Measurements from ENCODE around the gene FAM241A.

DNA sequence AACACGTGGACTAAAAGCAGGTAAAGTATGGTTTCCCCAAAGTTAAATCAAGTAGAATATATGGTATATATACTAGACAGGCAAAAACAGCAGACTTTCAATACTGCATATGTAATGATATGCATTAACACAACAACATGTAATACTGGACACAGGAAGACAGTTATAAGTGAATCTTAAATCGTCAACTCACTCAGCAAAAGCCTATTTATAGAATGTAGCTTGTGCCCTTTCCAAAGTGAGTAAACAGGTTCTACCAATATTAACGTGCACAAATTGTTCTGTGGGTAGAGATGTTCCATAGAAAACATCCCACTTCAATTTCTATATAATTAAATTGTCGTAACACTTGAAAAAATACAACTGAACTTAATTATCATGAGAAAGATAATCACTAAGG, 30.6 kb downstream of the FAM241A start:
- TF ChIP-seq POLR2AphosphoS5 (IDR thresholded peaks at IDR 0.05) (no peak), EP300 (IDR thresholded peaks at IDR 0.05) (no peak), POLR2A (IDR thresholded peaks at IDR 0.05) (no peak)
- TF ChIP-seq, protein P1, sequence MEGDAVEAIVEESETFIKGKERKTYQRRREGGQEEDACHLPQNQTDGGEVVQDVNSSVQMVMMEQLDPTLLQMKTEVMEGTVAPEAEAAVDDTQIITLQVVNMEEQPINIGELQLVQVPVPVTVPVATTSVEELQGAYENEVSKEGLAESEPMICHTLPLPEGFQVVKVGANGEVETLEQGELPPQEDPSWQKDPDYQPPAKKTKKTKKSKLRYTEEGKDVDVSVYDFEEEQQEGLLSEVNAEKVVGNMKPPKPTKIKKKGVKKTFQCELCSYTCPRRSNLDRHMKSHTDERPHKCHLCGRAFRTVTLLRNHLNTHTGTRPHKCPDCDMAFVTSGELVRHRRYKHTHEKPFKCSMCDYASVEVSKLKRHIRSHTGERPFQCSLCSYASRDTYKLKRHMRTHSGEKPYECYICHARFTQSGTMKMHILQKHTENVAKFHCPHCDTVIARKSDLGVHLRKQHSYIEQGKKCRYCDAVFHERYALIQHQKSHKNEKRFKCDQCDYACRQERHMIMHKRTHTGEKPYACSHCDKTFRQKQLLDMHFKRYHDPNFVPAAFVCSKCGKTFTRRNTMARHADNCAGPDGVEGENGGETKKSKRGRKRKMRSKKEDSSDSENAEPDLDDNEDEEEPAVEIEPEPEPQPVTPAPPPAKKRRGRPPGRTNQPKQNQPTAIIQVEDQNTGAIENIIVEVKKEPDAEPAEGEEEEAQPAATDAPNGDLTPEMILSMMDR (IDR thresholded peaks at IDR 0.05) = no peak

All from gastroesophageal sphincter (tissue), 3 donors.